Sigmoid colon (tissue), 7 donors: Measurements from ENCODE around the gene SERPIND1. TPM values are rescaled to one million over a fixed set of nuclear protein-coding genes. Genes with fewer than 3 reads are reported as not detected.
"Not testable (repeated sequence)": the region's sequence is repeated elsewhere in the genome, so short reads cannot be mapped to it uniquely, and the experiment has no call there.

Experiments used
- DNase-seq: peaks from one replicate; pipeline ENCODE4 v3.0.0-alpha.2; 2019
- H3K27ac ChIP-seq, 4 donors: fragments of 200-600 bp; sonication (generic); one replicate each; pipeline ENCODE4 v1.5.1; 2016 to 2019; ENCODE audit warnings: mild to moderate bottlenecking in 1 of 4
- H3K27me3 ChIP-seq, 3 donors: fragments of 200-600 bp; sonication (generic); one replicate each; pipeline ENCODE4 v1.5.1; 2019; ENCODE audit warnings: mild to moderate bottlenecking in 1 of 3
- H3K36me3 ChIP-seq, 4 donors: fragments of 200-600 bp; sonication (generic); one replicate each; pipeline ENCODE4 v1.5.1; 2016 to 2019
- H3K4me1 ChIP-seq, 4 donors: fragments of 200-600 bp; sonication (generic); one replicate each; pipeline ENCODE4 v1.5.1; 2017 to 2019
- H3K4me3 ChIP-seq, 4 donors: fragments of 200-600 bp; sonication (generic); one replicate each; pipeline ENCODE4 v1.5.1; 2017 to 2019; ENCODE audit warnings: mild to moderate bottlenecking in 2 of 4, moderate library complexity in 1 of 4
- H3K9me3 ChIP-seq, 4 donors: fragments of 200-600 bp in 3 of 4; sonication (generic) in 3 of 4; one replicate each; pipeline versions ENCODE4 v1.5.1 to v1.6.1; 2013 to 2019
- EP300 ChIP-seq, 4 donors: sonication (generic); formaldehyde crosslinking; IDR thresholded peaks; one replicate each; pipeline ENCODE4 v1.6.1; 2017; ENCODE audit warnings: antibody characterized with exemption in 4 of 4
- POLR2A ChIP-seq, 2 donors: fragments of 450-650 bp; IDR thresholded peaks; one replicate each; pipeline ENCODE4 v1.6.1; 2016; ENCODE audit warnings: antibody characterized with exemption in 2 of 2, mild to moderate bottlenecking in 2 of 2, moderate library complexity in 2 of 2
- POLR2AphosphoS5 ChIP-seq, 4 donors: sonication (generic); formaldehyde crosslinking; IDR thresholded peaks; one replicate each; pipeline ENCODE4 v1.6.1; 2017; ENCODE audit warnings: antibody characterized with exemption in 4 of 4
- WGBS, 2 donors: extraction: QIAGEN DNeasy Blood & Tissue Kit; methylation state at CpG; one replicate each; pipeline ENCODE4 v1.1.7; 2013; 5-methylcytosine and 5-hydroxymethylcytosine counted together
- intact Hi-C: fragments of 100-400 bp; cut with DNase I; formaldehyde crosslinking; loops from one replicate; pipeline ENCODE4 v1.15.1; 2023
- polyA plus RNA-seq, 3 donors: library from polyadenylated mRNA; stranded (reverse); fragments of 200-250 nt; gene quantifications; one replicate each; pipeline ENCODE4 v1.2.3, GENCODE V29; 2013
- total RNA-seq, 4 donors: library from RNA; depleted of rRNA; stranded (reverse); fragments of >200 nt; gene quantifications; one replicate each; pipeline ENCODE4 v1.1.0, GENCODE V29; 2016
- TF ChIP-seq, protein P1 (sequence below), 4 experiments: fragments of 450-650 bp in 3 of 4; fragments of 200-600 bp in 1 of 4; IDR thresholded peaks; one replicate each; pipeline ENCODE4 v1.5.1; 2016 to 2019; ENCODE audit warnings: antibody characterized with exemption in 4 of 4, mild to moderate bottlenecking in 3 of 4, moderate library complexity in 2 of 4
- donor health status: healthy with polysubstance abuse.
- donor health status: Bipolar disorder and iron deficiency.
- donor health status: healthy.

Gene SERPIND1
- total and polyA plus RNA-seq, 7 donors, result 0.04 TPM; not detected in 6

DNA sequence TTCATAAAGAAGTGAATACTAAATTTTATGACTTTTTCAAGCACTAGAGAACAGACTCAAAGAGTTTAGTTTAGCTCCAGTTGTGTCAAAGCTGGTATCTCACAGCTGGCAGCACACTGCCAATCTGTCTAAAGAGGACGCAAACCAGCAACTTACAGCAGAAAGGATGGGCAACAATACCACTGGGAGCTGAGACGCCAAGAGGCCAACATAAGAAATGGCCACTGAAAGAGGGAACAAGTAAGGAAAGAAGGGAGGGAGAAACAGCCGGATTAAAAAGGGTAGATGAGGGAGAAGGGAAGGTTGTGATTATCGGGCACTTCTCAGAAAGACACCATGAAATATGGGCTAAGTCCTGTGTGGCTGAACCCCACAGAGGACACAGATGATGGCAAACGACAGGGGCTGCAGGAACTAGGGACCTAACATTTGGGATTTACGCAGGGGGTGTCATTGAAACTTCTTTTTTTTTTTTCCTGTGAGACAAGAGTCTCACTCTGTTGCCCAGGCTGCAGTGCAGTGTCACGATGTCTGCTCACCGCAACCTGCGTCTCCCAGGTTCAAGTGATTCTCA lies 41.7 kb downstream of the SERPIND1 start:
- H3K27me3 ChIP-seq, result no peaks in the 10 kb centered on the region

DNA sequence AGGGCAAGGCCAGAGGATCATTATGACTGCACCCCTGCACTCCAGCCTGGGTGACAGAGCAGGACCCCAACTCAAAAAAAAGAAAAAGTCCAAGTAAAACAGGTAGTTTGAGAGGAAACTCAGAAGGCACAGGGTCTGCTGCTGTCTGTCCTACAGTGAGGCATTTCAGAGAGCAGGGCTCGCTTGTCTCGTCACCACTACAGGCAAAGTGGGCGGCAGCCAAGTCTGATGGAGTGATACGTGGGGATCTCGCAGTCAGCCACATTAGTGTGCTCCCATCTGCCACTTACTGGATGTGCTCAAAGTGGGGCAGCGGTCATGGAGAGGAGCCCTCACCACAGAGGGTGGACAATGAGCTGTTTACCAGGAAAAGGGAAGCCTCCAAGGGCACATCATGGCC lies 42.6 kb downstream of the SERPIND1 start:
- TF ChIP-seq, protein P1, sequence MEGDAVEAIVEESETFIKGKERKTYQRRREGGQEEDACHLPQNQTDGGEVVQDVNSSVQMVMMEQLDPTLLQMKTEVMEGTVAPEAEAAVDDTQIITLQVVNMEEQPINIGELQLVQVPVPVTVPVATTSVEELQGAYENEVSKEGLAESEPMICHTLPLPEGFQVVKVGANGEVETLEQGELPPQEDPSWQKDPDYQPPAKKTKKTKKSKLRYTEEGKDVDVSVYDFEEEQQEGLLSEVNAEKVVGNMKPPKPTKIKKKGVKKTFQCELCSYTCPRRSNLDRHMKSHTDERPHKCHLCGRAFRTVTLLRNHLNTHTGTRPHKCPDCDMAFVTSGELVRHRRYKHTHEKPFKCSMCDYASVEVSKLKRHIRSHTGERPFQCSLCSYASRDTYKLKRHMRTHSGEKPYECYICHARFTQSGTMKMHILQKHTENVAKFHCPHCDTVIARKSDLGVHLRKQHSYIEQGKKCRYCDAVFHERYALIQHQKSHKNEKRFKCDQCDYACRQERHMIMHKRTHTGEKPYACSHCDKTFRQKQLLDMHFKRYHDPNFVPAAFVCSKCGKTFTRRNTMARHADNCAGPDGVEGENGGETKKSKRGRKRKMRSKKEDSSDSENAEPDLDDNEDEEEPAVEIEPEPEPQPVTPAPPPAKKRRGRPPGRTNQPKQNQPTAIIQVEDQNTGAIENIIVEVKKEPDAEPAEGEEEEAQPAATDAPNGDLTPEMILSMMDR (IDR thresholded peaks at IDR 0.05), result no peak
- TF ChIP-seq EP300 (IDR thresholded peaks at IDR 0.05), result no peak
- no peak for TF ChIP-seq POLR2AphosphoS5 (IDR thresholded peaks at IDR 0.05)
- no peak for TF ChIP-seq POLR2A (IDR thresholded peaks at IDR 0.05)

More for the DNA sequence above, 41.7 kb downstream of the SERPIND1 start:
- Histone ChIP-seq H3K4me1 (no peaks in the 10 kb centered on the region), H3K27ac (no peak overlapping the region), H3K9me3 (no peaks in the 10 kb centered on the region), H3K4me3 (no peak overlapping the region), H3K36me3 (peaks cover 8 to 95% (median 50%) of the 10 kb centered on the region in 4 donors)
- TF ChIP-seq, protein P1 (IDR thresholded peaks at IDR 0.05), result no peak
- no peak for TF ChIP-seq POLR2AphosphoS5 (IDR thresholded peaks at IDR 0.05)
- no peak for TF ChIP-seq POLR2A (IDR thresholded peaks at IDR 0.05)
- no peak for TF ChIP-seq EP300 (IDR thresholded peaks at IDR 0.05)
- intact Hi-C loops, result no loop called here
- no peak for DNase-seq
- 96% methylated on average over 9 of the region's 9 CpGs for WGBS, 2 donors

DNA sequence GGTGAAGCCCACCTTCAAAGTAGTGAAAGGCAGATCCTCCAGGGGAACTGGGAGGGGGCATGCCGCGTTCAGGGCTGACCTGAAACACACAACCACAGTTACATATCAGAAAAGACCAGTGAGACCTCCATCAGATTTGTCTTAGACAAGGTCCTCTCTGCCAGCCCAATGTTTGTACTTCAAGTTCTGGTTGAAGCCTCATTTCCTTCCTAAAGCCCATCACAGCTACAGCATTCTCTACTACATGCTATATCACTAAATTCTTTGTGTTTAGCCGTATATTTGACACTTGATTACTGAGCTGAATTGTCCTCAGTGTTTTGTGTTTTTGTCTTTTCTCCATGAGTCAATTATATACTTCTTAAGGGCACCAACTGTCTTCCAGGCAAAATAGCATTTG lies 44.6 kb downstream of the SERPIND1 start:
- Histone ChIP-seq H3K27me3 (no peaks in the 10 kb centered on the region), H3K9me3 (no peaks in the 10 kb centered on the region), H3K4me1 (no peaks in the 10 kb centered on the region), H3K36me3 (peaks cover 8 to 95% (median 45%) of the 10 kb centered on the region in 4 donors), H3K27ac (no peak overlapping the region), H3K4me3 (no peak overlapping the region)
- 82 to 89% methylated on average over 3 of the region's 3 CpGs for WGBS, 2 donors
- TF ChIP-seq POLR2AphosphoS5 (IDR thresholded peaks at IDR 0.05), result no peak
- TF ChIP-seq POLR2A (IDR thresholded peaks at IDR 0.05), result no peak
- DNase-seq, result no peak
- intact Hi-C loops, result no loop called here

More for the DNA sequence above, 42.6 kb downstream of the SERPIND1 start:
- Histone ChIP-seq H3K4me3 (no peak overlapping the region), H3K4me1 (no peaks in the 10 kb centered on the region), H3K27ac (no peak overlapping the region), H3K36me3 (peaks cover 8 to 95% (median 46%) of the 10 kb centered on the region in 4 donors), H3K9me3 (no peaks in the 10 kb centered on the region), H3K27me3 (no peaks in the 10 kb centered on the region)
- WGBS, 2 donors, result 95 to 99% methylated on average over 6 of the region's 6 CpGs
- intact Hi-C loops, result no loop called here
- no peak for DNase-seq

DNA sequence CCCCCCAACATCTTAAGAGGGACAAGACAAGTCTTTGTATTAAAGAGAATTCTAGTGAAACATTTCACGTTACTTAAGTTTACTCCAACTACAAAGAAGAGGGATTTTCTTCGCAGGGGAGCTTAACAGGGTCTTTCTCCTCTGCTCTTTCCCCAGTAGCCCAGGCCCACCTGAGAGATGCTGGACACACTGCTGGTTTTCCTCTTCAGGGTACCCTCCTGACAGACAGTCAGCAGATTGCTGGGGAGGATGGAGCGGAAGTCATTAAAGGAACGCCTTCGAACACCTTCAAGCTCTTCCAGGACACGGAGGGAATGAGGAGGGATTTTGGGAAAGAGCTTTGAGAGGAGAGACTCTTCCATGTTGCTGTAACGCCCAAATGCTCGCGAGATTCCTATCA lies 45.6 kb downstream of the SERPIND1 start:
- TF ChIP-seq POLR2A (IDR thresholded peaks at IDR 0.05) (no peak), EP300 (IDR thresholded peaks at IDR 0.05) (no peak), POLR2AphosphoS5 (IDR thresholded peaks at IDR 0.05) (no peak)
- TF ChIP-seq, protein P1 (IDR thresholded peaks at IDR 0.05), result no peak
- Histone ChIP-seq H3K4me1 (no peaks in the 10 kb centered on the region), H3K4me3 (no peak overlapping the region), H3K27ac (no peak overlapping the region), H3K27me3 (no peaks in the 10 kb centered on the region), H3K36me3 (peaks cover 8 to 95% (median 48%) of the 10 kb centered on the region in 4 donors), H3K9me3 (no peaks in the 10 kb centered on the region)
- 87 to 94% methylated on average over 9 of the region's 9 CpGs for WGBS, 2 donors
- DNase-seq, result no peak
- intact Hi-C loops, result no loop called here

DNA sequence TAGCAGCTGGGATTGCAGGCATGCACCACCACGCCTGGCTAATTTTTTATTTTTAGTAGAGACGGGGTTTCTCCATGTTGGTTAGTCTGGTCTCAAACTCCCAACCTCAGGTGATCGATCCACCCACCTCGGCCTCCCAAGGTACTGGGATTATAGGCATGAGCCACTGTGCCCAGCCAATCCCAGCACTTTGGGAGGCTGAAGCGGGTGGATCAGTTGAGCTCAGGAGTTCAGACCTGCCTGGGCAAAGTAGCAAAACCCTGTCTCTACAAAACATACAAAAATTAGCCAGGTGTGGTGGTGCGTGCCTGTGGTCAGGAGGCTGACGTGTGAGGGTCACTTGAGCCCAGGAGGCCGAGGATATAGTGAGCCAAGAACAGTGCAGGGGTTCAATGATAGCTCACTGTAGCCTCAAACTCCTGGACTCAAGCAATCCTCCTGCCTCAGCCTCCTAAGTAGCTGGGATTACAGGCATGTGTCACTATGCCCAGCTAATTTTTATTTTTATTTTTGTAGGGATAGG lies 47.9 kb downstream of the SERPIND1 start:
- DNase-seq, H3K9me3 ChIP-seq, H3K27me3 ChIP-seq, H3K4me1 ChIP-seq, intact Hi-C loops, H3K4me3 ChIP-seq, H3K27ac ChIP-seq: not testable (repeated sequence)
- 96 to 97% methylated on average over 8 of the region's 8 CpGs for WGBS, 2 donors
- H3K36me3 ChIP-seq, result peaks cover 5 to 86% (median 37%) of the 10 kb centered on the region in 4 donors

DNA sequence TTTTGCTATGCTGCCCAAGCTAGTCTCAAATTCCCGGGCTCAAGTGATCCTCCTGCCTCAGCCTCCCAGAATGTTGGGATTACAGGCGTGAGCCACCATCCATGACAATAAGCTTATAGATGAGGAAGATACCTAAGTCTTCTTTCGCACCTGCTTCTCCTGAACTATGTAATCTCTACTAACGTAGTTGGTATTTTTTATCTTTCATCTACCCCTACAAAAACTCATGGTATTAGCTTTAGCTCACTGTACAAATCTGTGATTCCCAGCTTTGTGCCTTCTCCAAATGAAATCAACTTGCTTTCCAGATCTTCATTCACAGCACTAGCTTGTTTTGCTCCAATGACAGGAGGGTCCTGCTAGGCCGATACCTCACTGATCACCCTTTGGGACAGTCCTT lies 48.3 kb downstream of the SERPIND1 start:
- Histone ChIP-seq H3K9me3 (no peaks in the 10 kb centered on the region), H3K27me3 (no peaks in the 10 kb centered on the region), H3K36me3 (peaks cover 5 to 85% (median 35%) of the 10 kb centered on the region in 4 donors), H3K4me1 (no peaks in the 10 kb centered on the region), H3K4me3 (no peak overlapping the region), H3K27ac (no peak overlapping the region)
- intact Hi-C loops, result no loop called here
- no peak for DNase-seq
- no peak for TF ChIP-seq POLR2AphosphoS5 (IDR thresholded peaks at IDR 0.05)
- no peak for TF ChIP-seq POLR2A (IDR thresholded peaks at IDR 0.05)
- TF ChIP-seq, protein P1 (IDR thresholded peaks at IDR 0.05), result no peak
- no peak for TF ChIP-seq EP300 (IDR thresholded peaks at IDR 0.05)
- 97 to 99% methylated on average over 5 of the region's 5 CpGs for WGBS, 2 donors
